WTC11 (cell line): ENCODE measurements around the gene MVD.
"Not testable (repeated sequence)": the region's sequence is repeated elsewhere in the genome, so short reads cannot be mapped to it uniquely, and the experiment has no call there.

Experiments
- CREB1 ChIP-seq: sonication (generic); formaldehyde crosslinking; IDR thresholded peaks from 2 replicates; pipeline ENCODE4 v1.8.0; 2023; ENCODE audit warnings: mild to moderate bottlenecking, missing genetic modification reagents
- CTCF ChIP-seq: fragments of 200-600 bp; IDR thresholded peaks from 2 replicates; pipeline ENCODE4 v1.8.0; 2022; ENCODE audit warnings: antibody characterized with exemption
- IRF2 ChIP-seq: sonication (generic); formaldehyde crosslinking; IDR thresholded peaks from 2 replicates; pipeline ENCODE4 v1.8.0; 2022; ENCODE audit warnings: low read depth, missing genetic modification reagents, borderline replicate concordance
- NFE2L1 ChIP-seq: sonication (generic); formaldehyde crosslinking; IDR thresholded peaks from 2 replicates; pipeline ENCODE4 v1.8.1; 2023; ENCODE audit warnings: missing genetic modification reagents
- SP1 ChIP-seq: sonication (generic); formaldehyde crosslinking; conservative IDR thresholded peaks from 2 replicates; pipeline ENCODE4 v1.8.1; 2022; ENCODE audit warnings: missing genetic modification reagents
- TP53 ChIP-seq: sonication (generic); formaldehyde crosslinking; IDR thresholded peaks from 2 replicates; pipeline ENCODE4 v1.8.1; 2023; ENCODE audit warnings: mild to moderate bottlenecking, missing genetic modification reagents
- ZSCAN18 ChIP-seq: fragments of 250-450 bp; sonication (Bioruptor Pico); IDR thresholded peaks from 2 replicates; pipeline ENCODE4 v2.1.2; 2022; ENCODE audit warnings: mild to moderate bottlenecking, moderate library complexity

GRCh38 chr16:88609426-88609825 lies 53.5 kb downstream of the MVD start:
- not testable (repeated sequence) for TF ChIP-seq CTCF; ZSCAN18 (CRISPR knock-in tag); IRF2 (CRISPR knock-in tag); CREB1 (CRISPR knock-in tag); TP53 (CRISPR knock-in tag); NFE2L1; SP1 (CRISPR knock-in tag)
